ENCODE results near the gene RANBP3.
"Not testable (repeated sequence)": the region's sequence is repeated elsewhere in the genome, so short reads cannot be mapped to it uniquely, and the experiment has no call there.

RANBP3 gene

GRCh38 chr19:6006896-6007295 is 29.0 kb upstream of the RANBP3 start:
- DNase-seq: no peak

DNA sequence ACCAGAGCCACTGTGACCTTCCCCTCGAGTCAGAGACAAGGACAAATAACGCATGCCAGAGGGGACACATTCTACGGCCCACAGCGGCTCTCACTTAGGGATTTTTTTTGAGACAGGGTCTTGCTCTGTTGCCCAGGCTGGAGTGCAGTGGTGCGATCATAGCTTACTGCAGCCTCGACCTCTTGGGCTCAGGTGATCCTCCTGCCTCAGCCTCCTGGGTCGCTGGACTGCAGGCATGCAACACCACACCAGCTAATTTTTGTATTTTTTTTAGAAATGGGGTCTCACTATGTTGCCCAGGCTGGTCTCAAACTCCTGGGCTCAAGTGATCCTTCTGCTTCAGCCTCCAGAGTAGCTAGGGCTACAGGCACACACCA is 28.1 kb upstream of the RANBP3 start:
- not testable (repeated sequence) for DNase-seq

- DNase-seq: no peak
Observed at GRCh38 chr19:6005321-6006069, 27.6 kb upstream of the RANBP3 start.

DNA sequence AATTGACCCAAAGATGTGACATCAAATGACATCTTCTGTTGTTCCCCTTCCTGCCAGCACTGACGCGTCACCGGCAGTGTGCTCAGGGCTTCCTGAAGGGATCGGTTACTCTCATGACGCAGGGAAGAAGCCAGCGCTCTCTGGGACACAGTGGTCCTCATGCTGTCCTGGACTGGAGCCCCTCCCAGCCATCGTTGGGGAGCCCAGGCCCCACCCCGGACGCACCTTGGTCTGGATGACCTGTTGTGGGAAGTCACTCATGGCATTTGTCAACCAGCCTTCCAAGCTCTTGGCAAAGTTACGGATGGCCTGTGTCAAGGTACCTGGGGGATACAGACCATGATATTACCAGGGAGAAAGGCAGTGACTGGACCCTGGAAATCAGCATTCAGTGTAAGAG is 26.0 kb upstream of the RANBP3 start:
- no peak for DNase-seq

DNA sequence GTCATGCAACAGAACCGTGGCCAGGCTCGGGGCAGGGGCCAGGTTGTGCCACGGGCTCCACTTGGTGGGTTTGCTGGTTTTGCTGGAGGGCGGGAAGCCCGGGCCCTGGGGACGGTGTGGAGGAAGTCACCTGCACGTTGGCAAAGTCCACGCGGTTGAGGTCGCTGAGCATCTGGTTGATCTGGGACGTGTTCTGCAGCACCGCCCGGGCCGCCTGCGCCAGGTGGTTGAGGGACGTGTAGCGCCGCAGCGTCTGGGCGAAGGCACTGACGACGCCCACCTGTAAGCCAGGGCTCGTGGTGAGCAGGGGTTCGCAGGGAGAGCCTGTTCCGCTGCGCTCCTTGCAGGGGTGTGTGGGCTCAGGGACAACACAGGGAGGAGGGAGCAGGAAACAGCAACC is 24.7 kb upstream of the RANBP3 start:
- DNase-seq: no peak

GRCh38 chr19:6000228-6000847 is 22.4 kb upstream of the RANBP3 start:
- DNase-seq: no peak

DNA sequence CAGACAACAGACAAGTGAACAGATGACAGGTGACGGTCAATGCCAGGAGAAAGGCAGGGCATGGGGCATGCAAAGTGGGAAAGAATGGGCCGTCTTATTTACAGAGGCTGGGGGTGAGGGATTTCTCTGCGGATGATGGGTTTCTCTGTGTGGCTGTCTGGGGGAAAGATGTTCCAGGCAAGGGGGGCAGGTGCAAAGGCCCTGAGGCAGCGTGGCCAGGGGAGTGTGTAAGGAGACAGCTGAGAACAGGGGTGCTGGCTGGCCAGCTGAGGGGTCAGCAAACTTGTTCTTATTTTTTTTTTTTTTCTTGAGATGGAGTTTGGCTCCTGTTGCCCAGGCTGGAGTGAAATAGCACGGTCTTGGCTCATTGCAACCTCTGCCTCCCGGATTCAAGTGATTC is 21.8 kb upstream of the RANBP3 start:
- no peak for DNase-seq

GRCh38 chr19:5997371-5997770 is 19.4 kb upstream of the RANBP3 start:
- no peak for DNase-seq

- no peak for DNase-seq
Observed at GRCh38 chr19:5996623-5997320, 18.8 kb upstream of the RANBP3 start.

DNA sequence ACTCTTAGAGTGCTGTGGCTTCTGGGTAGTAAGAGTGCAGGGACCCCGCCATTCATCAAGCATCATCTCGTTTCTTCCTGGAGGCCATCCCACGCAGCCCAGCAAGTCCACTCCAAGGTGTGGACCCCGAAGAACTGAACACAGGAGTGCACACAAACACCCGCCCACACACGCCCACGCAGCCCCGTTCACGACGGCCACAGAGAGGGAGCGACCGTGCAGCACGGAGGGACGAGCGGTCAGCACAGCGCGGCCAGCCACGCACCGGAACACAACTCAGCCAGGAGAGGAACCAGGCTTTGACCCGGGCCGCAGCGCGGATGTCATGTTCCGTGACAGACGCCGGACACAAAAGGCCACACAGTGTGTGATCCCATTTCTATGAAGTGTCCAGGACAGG is 18.2 kb upstream of the RANBP3 start:
- DNase-seq: no peak

GRCh38 chr19:5995606-5996005 is 17.7 kb upstream of the RANBP3 start:
- DNase-seq: no peak

GRCh38 chr19:5994405-5995165 is 16.6 kb upstream of the RANBP3 start:
- no peak for DNase-seq

- DNase-seq: no peak
Observed at GRCh38 chr19:5993648-5994358, 15.9 kb upstream of the RANBP3 start.

- DNase-seq: no peak
Observed at GRCh38 chr19:5993201-5993600, 15.3 kb upstream of the RANBP3 start.

- no peak for DNase-seq
Observed at GRCh38 chr19:5992756-5993155, 14.8 kb upstream of the RANBP3 start.

DNA sequence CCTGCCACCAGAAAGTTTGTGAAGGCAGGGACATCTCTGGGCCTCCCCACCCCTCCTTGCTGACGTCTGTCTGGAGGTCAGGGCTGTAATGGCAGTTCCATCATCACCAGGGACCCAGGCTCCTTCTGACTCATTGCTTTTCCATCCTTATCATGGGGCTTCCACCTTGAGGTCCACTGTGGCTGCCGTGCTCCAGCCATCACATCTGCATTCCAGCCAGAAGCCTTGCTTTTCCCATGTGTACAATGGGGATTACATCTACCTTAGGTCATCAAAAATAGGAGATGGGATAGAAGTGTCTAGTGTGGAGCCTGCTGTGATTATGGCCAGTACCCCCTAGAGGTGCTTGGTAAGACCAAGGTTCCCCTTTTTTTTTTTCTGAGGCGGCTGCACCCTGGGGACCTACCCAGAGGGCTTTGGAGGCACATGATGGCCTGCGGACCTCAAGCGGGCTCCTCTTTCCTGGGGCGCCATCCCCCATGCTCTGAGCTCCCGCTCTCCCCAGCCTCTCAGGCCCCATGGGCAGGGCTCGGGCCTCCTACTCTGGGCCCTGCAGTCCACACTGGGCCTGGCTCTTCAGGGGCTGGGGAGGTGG is 13.4 kb upstream of the RANBP3 start:
- DNase-seq: no peak

- peak; percentile 77 for DNase-seq
Observed at GRCh38 chr19:5990289-5990797, 12.4 kb upstream of the RANBP3 start.

DNA sequence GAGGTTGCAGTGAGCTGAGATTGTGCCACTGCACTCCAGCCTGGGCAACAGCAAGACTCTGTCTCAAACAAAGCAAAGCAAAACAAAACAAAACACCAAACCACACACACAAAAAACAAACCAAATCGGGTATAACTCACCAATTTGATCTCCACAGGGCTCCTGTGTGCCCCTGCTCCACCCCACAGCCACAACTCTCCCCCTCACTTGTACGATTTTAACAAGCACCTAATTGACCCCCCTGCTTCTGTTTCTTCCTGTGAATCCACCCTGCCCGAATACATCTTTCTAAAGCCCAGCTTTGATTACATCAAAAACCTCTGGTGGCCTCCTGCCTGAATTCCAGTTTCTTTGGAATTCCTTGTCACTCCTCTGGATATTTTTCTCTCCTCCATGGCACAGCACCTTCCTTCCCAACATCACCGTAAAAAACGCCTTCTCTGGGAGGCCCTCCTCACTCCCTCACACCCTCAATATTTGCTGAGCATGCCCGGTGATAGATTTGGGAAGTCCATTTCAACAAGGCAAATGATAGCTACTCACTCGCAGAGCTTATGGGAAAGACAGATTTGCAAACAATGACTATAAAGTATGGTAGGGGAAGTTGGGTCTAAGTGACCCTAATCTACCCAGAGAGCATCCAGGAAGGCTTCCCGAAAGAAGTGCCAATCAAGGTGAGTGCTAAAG is 11.6 kb upstream of the RANBP3 start:
- no peak for DNase-seq

DNA sequence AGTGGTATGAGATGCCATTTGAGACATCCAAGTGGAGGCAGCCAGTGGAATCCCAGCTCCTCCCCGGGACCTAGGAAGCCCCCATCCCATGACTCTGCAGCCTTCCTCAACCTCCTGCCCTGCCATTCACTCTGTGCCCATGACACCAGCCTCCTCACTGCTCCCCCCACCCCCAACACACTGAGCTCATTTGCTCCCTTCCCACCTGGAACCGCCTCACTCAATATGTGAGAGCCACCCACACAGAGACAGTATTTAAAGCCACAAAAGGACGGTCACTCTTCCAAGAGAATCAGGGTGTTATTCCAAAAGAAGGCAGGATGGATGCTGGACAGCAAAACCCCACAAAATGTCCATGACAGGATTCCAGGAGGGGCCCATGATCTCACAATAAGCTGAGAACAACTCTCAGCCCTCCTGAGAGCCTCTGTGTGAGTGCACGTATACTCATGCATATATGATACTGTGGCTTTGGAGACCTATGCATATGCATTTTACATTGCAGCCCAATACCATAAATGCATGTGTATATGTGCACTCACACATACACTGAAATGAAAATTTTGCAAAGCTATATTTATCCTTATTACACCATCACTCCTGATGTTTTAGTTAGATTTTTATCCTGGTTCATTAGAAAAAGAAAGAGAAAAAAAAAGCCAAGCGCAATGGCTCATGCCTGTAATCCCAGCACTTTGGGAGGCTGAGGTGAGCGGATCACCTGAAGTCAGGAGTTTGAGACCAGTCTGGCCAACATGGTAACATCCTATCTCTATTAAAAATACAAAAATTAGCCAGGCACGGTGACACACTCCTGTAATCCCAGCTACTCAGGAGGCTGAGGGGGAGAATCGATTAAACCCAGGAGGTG is 10.8 kb upstream of the RANBP3 start:
- DNase-seq: no peak

DNA sequence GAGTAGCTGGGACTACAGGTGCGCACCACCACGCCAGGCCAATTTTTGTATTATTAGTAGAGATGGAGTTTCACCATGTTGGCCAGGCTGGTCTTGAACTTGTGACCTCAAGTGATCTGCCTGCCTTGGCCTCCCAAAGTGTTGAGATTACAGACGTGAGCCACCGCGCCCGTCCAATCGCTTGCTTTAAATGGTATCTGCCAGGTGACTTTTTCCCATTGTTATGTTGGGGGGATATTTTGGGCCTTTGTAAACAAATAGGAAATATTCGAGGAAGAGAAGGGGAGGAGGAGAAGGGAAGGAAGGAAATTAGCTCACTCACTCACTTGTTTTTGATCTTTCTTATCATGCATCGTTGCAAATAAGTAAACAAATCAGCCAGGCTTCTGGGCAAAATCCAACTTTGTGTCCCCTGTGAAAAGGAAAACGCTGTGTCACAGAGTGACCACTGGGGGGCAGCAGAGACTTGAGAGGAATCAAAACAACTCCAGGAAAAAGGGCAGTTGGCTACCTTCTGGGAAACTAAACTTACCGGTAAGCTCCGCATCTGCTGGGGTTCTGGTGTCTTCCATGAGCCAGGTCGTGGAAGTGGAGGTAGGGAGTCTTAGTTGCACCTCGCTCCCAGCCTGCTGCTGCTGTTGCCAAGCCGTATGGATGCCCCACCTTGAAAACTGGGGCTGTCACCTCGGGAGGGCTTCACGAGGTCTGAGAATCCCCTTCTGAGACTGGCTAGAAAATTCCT is 9.3 kb upstream of the RANBP3 start:
- peak; percentile 90 for DNase-seq
